ENCODE measurements around the gene KMT2C.

DNA sequence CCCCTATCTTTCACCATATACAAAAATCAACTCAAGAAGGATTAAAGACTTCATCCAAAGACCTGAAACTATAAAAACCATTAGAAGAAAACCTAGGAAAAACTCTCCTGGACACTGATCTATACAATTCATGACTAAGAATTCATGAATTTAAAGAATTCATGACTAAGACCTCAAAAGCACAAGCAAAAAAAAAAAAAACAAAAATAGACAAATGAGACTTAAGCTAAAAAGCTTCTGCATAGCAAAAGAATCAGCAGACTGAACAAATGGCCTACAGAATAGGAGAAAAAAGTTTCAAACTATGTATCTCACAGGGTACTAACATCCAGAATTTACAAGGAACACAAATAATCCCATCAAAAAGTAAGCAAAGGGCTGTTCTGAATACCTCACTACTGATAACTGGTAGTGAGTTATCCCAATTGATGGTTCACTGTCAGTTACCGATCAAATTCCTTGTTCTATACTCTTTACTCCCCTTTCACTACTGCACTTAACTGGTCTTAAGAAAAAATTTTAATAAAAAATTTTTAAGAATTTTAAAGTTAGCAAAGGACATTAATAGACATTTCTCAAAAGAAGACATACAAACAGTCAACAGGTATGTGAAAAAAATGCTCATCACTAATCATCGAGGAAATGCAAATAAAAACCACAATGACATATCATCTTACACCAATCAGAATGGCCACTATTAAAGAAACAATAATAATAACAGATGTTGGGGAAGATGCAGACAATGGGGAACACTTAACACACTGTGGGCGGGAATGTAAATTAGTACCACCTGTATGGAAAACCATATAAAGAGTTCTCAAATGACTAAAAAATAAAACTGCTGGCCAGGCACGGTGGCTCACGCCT lies 33.2 kb downstream of the KMT2C start:
- TF ChIP-seq CTCF (IDR thresholded peaks at IDR 0.05; ENCODE audit: borderline replicate concordance, extremely low read depth, low read length, poor library complexity, severe bottlenecking): no peak
- TF ChIP-seq EZH2 (IDR thresholded peaks at IDR 0.05; ENCODE audit: borderline replicate concordance, low read depth, low read length, severe bottlenecking): no peak

Data from DND-41 (cell line).